ENCODE measurements around the gene BZW2.

Gene BZW2

DNA sequence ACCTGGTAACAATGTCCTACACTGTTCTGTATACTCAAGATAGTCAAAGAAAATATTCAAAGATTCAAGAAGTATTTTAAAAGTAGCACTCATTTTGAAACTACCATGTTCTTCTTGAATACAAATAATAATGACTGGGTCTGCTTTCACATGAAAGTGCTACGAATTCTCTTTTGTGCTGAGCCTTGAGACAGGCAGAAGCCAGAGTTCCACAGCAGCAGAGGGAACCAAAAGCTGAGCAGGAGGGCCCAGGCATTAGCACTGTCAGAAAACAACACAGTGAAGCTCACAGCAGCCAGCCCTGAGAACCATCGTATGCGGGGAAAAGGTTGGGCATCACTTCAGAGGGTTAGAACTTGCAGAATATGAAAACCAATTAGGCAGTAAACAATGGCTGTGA, 39.3 kb upstream of the BZW2 start:
- in situ Hi-C loops (cut with HindIII; ENCODE audit: low pct_ligation_motif_present, low sequenced_read_pairs) = no loop called here
- Histone ChIP-seq H3K27me3 (replicated peaks) (no peaks in the 10 kb centered on the region), H3K27ac (no peak overlapping the region), H3K36me3 (replicated peaks) (peaks cover 32% of the 10 kb centered on the region), H3K4me3 (ENCODE audit: low read depth, low read length) (no peak overlapping the region)
- TF ChIP-seq CTCF (IDR thresholded peaks at IDR 0.05; ENCODE audit: low read depth, low read length, missing control alignments) = no peak
- DNase-seq = no peak

DNA sequence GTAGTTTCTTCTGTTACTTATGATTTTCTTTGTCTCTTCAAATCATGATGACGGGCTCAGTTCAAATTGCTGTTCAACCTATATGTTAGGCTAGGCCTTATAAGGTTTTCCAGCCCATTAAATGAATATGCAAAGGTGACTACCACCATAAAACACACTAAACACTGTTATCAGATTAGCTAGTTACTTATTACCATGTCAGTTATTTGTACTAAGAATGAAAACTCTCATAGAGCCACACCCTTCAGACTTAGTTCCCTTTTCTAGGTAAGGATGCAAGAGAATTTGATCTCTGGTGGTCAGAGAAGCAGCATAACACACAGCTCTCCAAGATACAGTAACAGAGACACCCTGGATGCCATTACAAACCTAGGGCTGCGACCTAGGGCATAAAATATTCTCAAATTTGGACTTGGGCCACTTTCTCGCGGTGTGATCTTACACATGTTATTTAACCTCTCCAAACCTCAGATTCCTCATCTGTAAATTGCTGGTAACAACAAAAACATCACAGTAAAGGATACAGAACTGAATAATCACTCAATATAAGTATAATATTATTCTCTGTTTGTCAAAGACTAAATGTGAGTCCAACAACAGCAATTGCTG, 36.0 kb upstream of the BZW2 start:
- no peak overlapping the region for H3K4me3 ChIP-seq (ENCODE audit: low read depth, low read length)
- no peak for DNase-seq
- H3K27me3 ChIP-seq (replicated peaks) = no peaks in the 10 kb centered on the region
- in situ Hi-C loops (cut with HindIII; ENCODE audit: low pct_ligation_motif_present, low sequenced_read_pairs) = no loop called here
- peaks cover 18% of the 10 kb centered on the region for H3K36me3 ChIP-seq (replicated peaks)
- TF ChIP-seq CTCF (IDR thresholded peaks at IDR 0.05; ENCODE audit: low read depth, low read length, missing control alignments) = no peak
- no peak overlapping the region for H3K27ac ChIP-seq

GRCh38 chr7:16611711-16612110, 34.3 kb upstream of the BZW2 start:
- no peak overlapping the region for H3K4me3 ChIP-seq (ENCODE audit: low read depth, low read length)
- DNase-seq = no peak
- no peak overlapping the region for H3K27ac ChIP-seq
- no peaks in the 10 kb centered on the region for H3K27me3 ChIP-seq (replicated peaks)
- in situ Hi-C loops (cut with HindIII; ENCODE audit: low pct_ligation_motif_present, low sequenced_read_pairs) = no loop called here
- peaks cover 26% of the 10 kb centered on the region for H3K36me3 ChIP-seq (replicated peaks)
- TF ChIP-seq CTCF (IDR thresholded peaks at IDR 0.05; ENCODE audit: low read depth, low read length, missing control alignments) = no peak

GRCh38 chr7:16615228-16615627, 30.8 kb upstream of the BZW2 start:
- no peak for DNase-seq
- TF ChIP-seq CTCF (IDR thresholded peaks at IDR 0.05; ENCODE audit: low read depth, low read length, missing control alignments) = no peak
- H3K27ac ChIP-seq = no peak overlapping the region
- peaks cover 17% of the 10 kb centered on the region for H3K36me3 ChIP-seq (replicated peaks)
- no peak overlapping the region for H3K4me3 ChIP-seq (ENCODE audit: low read depth, low read length)
- in situ Hi-C loops (cut with HindIII; ENCODE audit: low pct_ligation_motif_present, low sequenced_read_pairs) = no loop called here
- no peaks in the 10 kb centered on the region for H3K27me3 ChIP-seq (replicated peaks)

DNA sequence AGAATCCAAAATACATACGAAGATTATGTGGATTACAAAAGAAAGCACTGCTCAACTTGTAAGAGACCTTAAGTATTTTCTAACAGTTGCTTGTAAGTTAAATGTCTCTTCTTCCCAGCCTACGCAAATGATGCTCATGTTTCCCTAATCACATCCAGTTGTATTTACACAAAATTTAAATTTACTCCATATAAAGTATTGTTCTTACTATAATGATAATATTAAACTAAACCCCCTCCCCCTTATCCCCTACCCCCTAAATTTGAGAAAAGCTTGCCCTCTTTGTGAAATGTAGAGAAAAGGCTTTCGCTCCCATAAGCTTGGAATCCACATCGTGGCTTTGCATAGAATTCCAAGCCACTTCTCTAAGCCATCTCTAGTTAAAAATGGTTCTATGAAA, 29.9 kb upstream of the BZW2 start:
- in situ Hi-C loops (cut with HindIII; ENCODE audit: low pct_ligation_motif_present, low sequenced_read_pairs) = no loop called here
- Histone ChIP-seq H3K36me3 (replicated peaks) (peaks cover 17% of the 10 kb centered on the region), H3K27me3 (replicated peaks) (no peaks in the 10 kb centered on the region), H3K27ac (no peak overlapping the region), H3K4me3 (ENCODE audit: low read depth, low read length) (no peak overlapping the region)
- DNase-seq = no peak
- no peak for TF ChIP-seq CTCF (IDR thresholded peaks at IDR 0.05; ENCODE audit: low read depth, low read length, missing control alignments)

DNA sequence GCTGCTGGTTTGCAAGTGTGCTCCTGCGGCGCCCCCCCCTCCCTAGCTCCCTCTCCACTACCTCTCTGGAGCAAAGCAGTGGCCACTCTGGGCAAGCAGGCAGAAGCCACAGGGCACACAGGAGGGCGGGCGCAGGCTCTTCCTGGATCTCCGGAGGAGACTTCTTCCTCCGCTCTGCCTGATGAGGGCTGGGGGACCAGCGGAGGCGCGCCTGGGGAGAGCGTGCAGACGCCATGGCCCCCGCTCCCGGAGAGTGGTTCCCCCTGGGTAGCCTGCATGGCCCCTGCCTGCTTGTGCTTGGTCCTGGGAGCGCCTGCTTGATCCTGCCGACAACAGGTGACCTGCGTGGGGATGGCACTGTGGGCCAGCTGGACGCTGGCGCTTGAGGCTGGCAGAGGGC, 29.4 kb upstream of the BZW2 start:
- Histone ChIP-seq H3K4me3 (ENCODE audit: low read depth, low read length) (no peak overlapping the region), H3K27me3 (replicated peaks) (no peaks in the 10 kb centered on the region), H3K36me3 (replicated peaks) (peaks cover 17% of the 10 kb centered on the region), H3K27ac (no peak overlapping the region)
- DNase-seq = no peak
- TF ChIP-seq CTCF (IDR thresholded peaks at IDR 0.05; ENCODE audit: low read depth, low read length, missing control alignments) = no peak
- in situ Hi-C loops (cut with HindIII; ENCODE audit: low pct_ligation_motif_present, low sequenced_read_pairs) = no loop called here
